HG02938 (cell line): ENCODE results near the gene LPAR5.

Experiments used
- ATAC-seq: cut with Tn5 transposase; IDR thresholded peaks from one replicate; pipeline ENCODE4 v1.9.1; 2021; ENCODE audit warnings: mild to moderate bottlenecking, moderate library complexity; ENCODE audit not compliant: unreplicated experiment

LPAR5 gene

GRCh38 chr12:6635856-6636531 lies at the start of gene LPAR5:
LPAR5 (minus strand) TSS chr12:6635959; CDS start chr12:6621248, 14,711 bp downstream.
- no peak for ATAC-seq

DNA sequence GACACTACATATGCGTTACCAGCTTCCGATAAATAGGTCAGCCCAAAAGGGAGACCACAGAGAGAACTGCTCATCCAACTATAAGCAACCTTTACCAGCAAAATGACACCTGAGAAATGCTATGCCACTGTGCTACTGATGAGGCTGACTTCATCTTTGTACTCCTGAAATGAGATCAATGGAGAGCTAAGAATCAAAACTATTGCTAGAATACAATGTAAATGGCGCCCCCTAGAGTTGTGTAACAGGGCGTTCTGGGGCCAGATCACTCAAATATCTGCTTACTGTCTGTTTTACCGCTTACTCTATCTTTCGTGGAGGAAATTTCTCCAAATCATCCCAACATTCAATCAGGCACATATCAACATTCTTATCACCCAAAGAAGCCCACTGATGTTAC lies 48.9 kb upstream of the LPAR5 start:
- ATAC-seq, result no peak

DNA sequence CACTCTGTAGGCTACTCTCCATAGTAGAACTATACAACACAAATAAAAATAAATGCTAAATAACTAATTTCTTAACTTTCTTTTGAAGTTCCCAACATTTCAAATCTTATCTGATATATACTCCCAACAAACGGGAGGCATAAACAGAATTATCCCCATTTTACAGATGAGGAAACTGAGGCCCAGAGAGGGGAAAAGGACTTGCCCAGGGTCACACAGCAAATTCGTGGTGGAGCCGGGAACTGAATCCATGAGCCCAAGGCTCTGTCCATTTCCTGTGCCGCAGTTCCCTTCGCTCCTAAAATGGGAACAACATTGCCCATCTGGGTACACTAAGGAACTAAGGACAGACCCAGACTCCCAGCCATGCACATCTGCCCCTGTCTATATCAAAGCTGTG lies 41.2 kb upstream of the LPAR5 start:
- no peak for ATAC-seq

DNA sequence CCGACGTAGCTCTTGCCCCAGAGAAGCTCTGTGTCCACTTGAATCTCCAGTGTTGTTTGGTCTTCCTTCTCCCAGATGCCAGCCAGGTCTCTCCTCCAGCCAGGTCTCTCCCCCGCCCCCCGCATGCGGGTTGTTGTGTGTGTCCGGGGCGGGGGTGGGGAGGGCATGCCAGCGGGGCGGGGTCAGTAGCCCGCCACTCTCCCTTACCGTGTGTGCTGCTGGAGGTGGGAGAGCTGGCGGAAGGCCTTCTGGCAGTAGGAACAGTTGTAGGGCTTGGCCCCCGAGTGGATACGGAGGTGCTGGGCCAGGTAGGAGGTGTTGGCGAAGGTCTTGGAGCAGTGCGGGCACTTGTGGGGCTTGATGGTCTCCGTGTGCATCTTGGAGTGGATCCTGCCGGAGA lies 36.4 kb upstream of the LPAR5 start:
- no peak for ATAC-seq

GRCh38 chr12:6667559-6668210 lies 31.9 kb upstream of the LPAR5 start:
- no peak for ATAC-seq

GRCh38 chr12:6666211-6666610 lies 30.5 kb upstream of the LPAR5 start:
- ATAC-seq, result no peak

- ATAC-seq, result no peak
Measured at GRCh38 chr12:6664902-6665301, 29.1 kb upstream of the LPAR5 start.

DNA sequence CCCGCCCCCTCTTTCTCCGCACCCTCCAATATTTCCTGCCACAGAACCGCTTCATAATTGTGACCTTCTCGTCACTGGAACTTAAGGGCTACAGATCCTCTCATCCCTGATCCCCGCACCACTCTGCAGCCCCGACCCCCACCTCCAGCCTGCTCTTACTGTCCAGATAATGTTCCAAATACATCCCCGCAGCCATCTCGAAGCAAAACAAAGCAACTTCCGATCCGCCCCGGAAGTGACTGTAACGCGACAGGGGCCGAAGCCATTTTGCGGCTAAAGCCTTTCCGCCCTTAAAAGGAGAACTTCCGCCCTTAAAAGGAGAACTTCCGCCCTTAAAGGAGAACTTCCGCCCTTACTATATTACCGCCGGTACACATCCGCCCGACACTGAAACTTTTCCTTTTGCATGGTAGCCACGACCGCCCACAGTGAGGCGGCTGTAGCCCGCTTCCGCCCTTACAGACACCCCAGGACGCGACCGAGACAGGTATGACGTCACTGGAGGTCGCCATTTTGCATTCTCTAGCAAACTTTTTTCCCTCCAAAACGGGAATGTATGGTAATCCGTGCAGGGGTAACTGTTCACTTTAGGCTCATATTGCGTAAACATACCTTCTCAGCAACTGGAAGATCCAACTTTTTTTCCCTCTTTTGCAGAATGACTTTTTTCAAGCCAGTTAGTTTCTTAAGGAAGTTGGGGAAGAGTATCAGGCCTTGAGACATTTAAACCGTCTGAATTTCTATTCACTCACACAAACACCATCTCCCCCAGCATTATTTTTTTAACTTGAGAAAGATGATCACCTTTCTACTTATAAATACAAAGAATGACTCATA lies 27.4 kb upstream of the LPAR5 start, which contains the start of gene ING4:
Gene ING4 (minus strand): TSS at position 214 of the 837 bp plus-strand sequence. CDS start 18 bp downstream, at position 196.
- ATAC-seq, result peak; percentile 97

DNA sequence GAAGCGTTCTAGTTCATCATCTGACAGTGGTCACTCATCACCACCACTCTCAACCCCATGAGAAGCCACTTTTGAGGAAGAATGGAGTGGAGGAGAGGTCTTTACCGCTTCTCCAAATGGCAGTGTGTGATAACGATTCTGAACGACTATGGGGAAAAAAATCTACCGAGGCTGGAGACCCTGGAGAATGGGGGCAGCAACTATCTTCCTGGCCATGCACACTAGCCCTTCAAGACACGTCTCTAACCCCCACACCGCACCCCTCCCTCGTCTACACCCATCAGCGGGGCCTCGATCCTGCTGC lies 26.8 kb upstream of the LPAR5 start:
- no peak for ATAC-seq

GRCh38 chr12:6653987-6654386 lies 18.2 kb upstream of the LPAR5 start:
- ATAC-seq, result no peak

DNA sequence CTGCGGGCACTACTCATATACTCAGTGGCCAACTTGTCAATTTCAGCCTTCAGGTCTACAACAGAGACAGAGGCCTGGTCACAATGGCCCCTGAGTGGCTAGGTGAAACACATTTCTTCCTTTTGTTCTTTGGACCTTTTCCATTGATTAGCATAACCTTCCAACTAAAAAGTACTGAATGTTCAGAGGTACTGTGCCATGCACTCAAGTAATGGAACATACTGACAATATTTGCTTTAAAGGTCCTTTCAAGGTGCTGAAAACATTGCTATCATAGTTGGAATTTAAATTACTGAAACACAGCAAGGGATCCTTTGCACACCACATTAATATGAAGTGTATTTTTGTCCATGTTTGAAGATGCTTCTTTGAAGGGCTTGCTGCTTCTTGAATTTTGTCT lies 17.6 kb upstream of the LPAR5 start:
- no peak for ATAC-seq

GRCh38 chr12:6652391-6652790 lies 16.6 kb upstream of the LPAR5 start:
- ATAC-seq, result no peak

DNA sequence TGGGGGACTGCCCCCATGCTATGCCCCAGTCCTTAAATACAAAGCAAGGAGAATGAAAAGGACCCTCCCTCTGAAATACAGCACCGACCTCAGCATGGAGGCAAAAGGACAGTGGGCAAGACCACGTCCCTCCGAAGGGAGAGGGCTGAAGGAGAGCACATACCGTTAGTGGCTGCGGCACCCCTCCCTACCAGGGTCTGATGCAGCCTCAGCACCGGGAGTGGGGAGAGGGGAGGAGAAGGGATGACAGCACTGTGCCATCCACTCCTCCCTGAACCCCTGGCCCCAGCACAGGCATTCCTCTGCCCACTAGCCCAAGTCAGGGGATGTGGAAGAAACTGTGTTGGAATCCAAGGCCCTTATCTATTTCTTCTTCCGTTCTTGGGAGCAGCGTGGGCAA lies 15.1 kb upstream of the LPAR5 start:
- no peak for ATAC-seq

DNA sequence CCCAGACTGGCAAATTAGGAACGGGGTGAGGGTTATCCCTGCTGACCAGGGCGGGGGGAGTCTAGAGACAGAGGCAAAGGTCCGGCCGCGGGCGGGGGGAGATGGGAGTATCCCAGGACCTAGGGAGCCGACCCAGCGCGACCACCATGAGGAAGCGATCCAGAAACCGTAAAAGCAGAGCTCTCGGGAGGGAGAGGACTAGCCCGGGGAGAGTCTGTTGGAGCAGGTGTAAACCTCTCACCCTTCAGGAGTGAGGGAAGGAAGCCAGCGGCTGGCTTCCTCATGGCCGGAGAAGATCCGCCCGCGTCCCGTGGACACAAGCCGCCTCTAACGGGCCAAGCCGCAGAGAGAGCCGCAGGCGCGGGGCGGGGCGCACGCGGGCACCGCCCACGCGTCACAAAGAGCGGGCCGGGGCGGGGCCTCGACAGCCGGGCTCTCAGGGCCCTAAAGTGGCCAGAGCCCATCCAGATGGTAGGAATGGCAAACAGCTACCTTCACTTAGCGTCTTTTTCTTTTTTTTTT lies 11.4 kb upstream of the LPAR5 start, which contains the start of gene ACRBP:
Gene ACRBP (minus strand): TSS at position 350 of the 522 bp plus-strand sequence. CDS start 66 bp downstream, at position 284.
- ATAC-seq, result no peak

DNA sequence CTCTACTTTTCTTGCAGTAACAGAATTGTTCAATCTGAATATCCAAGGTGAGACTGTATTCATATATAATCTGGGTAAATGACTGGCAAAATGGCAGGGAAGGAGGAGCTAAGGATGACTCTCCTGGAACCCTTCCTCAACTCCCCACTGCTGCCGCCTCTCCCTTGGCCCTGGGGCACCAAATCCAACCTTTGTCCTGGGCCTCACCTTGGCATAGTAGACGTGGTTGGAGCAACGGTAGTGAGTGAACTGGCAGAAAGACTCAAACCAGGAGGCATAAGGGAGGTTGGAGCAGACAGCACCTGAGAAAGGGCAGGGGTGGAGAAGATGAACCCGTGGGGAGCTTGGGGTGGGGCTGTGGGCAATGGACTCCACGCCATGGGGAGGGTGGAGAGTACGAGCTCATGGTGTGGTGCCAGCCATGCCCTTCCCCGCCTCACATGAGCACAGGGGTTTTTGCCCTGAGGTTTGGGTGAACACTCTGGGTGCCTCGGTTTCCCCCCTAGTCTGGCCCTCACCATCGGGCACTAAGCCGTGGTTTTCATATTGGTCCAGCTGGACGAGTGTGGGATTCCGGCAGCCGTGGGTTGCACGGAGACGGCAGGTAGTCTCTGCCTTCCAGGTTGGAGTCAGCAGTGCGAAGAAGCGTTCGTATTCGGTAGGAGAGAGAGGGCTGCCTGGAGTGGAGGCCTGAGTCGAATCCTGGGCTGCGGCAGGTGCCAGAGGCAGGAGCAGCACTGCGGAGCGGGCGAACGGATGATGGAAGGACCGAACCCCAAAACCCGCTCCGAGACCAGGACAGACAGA lies 10.7 kb upstream of the LPAR5 start:
- ATAC-seq, result no peak

DNA sequence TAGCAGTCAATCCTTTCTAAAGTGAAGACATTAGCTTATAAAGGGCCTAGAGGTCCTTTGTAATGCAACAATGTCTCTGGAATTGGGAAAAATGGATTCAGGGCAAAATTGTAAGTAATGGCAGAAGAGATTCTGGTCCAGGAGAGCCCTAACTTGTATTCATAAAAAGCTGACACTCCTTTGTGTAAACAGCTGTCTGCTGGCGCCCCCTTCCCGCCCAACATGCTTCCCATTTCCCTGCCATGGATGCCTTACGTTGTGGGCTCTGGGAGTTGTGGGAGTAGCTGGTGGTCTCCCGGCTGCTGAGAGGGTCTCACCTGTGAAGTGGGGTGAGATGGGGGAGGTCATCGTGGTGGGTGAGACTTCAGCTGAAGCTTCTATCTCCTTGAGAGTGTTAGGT lies 9.1 kb upstream of the LPAR5 start:
- ATAC-seq, result no peak

DNA sequence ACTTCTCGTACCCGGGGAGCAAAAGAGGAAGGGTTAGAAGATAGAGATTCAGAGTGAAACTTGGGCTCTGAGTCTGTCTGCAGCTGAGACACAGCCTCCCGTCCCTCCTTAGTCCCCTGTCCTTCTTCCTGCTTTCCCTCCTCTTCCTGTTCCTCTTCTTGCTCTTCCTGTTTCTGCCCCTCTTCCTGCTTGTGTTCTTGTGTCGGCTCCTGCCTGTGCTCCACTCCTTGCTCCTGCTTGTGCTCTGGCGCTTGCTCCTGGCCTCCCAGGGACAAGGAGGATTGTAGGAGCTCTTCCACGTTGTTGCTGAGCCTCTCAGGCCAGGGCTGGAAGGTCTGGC lies 8.5 kb upstream of the LPAR5 start:
- no peak for ATAC-seq

GRCh38 chr12:6643569-6644256 lies 8.0 kb upstream of the LPAR5 start:
- no peak for ATAC-seq

GRCh38 chr12:6641131-6641530 lies 5.4 kb upstream of the LPAR5 start:
- ATAC-seq, result no peak

DNA sequence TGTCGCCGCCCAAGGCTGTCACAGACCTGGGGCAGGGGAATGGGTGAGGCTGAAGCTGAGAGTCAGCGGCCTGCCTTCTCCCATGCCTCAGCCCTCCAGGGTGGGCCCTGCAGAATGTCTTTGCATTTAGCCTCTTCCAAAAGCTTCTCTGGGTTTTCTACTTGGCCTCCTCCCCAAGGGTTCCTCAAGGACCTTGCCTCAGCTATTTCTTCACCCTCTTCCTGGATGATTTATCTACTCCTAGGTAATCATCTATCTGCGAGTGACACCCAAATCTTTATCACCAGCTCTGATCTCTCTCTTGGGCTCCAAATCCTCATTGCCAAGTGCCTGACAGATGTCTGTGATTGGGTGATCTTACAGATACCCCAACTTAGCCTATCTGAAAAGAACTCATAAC lies 4.7 kb upstream of the LPAR5 start:
- ATAC-seq, result no peak
